Parathyroid adenoma (tissue), 2 donors: ENCODE results near the gene TDRD5.

Experiments
- H2AFZ ChIP-seq: fragments of 300-600 bp; sonication (generic); one replicate; pipeline ENCODE4 v1.7.0; 2017; ENCODE audit warnings: antibody characterized with exemption, mild to moderate bottlenecking
- H3K27ac ChIP-seq: fragments of 300-600 bp; sonication (generic); one replicate; pipeline ENCODE4 v1.7.0; 2017
- H3K27me3 ChIP-seq: fragments of 300-600 bp; sonication (generic); one replicate; pipeline ENCODE4 v1.7.0; 2017; ENCODE audit warnings: low read length; ENCODE audit not compliant: control insufficient read depth, insufficient read depth
- H3K36me3 ChIP-seq: fragments of 300-600 bp; sonication (generic); one replicate; pipeline ENCODE4 v1.7.0; 2017; ENCODE audit warnings: low read length; ENCODE audit not compliant: control insufficient read depth, insufficient read depth
- H3K4me1 ChIP-seq: fragments of 300-600 bp; sonication (generic); one replicate; pipeline ENCODE4 v1.7.0; 2017; ENCODE audit warnings: control low read depth
- H3K4me2 ChIP-seq: fragments of 300-600 bp; sonication (generic); one replicate; pipeline ENCODE4 v1.7.0; 2017; ENCODE audit warnings: low read length
- H3K4me3 ChIP-seq: fragments of 300-600 bp; sonication (generic); one replicate; pipeline ENCODE4 v1.7.0; 2017; ENCODE audit warnings: low read depth, low read length
- H3K79me2 ChIP-seq: fragments of 300-600 bp; sonication (generic); one replicate; pipeline ENCODE4 v1.7.0; 2017; ENCODE audit warnings: control low read depth
- H3K9ac ChIP-seq: fragments of 300-600 bp; sonication (generic); one replicate; pipeline ENCODE4 v1.7.0; 2017; ENCODE audit warnings: mild to moderate bottlenecking
- H3K9me3 ChIP-seq: fragments of 300-600 bp; sonication (generic); one replicate; pipeline ENCODE4 v1.7.0; 2017; ENCODE audit warnings: low read length; ENCODE audit not compliant: control insufficient read depth
- TF ChIP-seq, protein P1 (sequence below): fragments of 300-600 bp; sonication (generic); IDR thresholded peaks from one replicate; pipeline ENCODE4 v1.7.0; 2017; ENCODE audit warnings: antibody characterized with exemption, mild to moderate bottlenecking
- donor health status: primary hyperparathyroidism.

The TDRD5 gene

DNA sequence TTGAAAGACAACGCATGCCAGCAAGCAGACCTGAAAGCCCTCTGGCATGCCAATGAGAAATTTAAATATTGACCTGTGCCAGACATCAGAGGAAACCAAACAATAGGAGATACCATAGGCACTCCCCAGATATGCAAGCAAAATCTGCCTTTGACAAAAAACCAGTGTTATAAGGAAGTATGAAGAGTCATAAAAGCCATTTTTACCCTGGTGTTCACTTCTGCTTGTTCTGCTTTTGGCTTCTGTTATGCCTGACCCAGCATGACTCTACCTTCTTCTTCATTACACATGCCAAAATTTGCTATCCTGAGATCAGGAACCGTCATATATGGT lies 42.3 kb upstream of the TDRD5 start:
- no peaks in the 10 kb centered on the region for H3K9me3 ChIP-seq
- no peak overlapping the region for H3K9ac ChIP-seq
- no peak overlapping the region for H3K4me2 ChIP-seq
- no peaks in the 10 kb centered on the region for H3K36me3 ChIP-seq
- no peak overlapping the region for H3K27ac ChIP-seq
- no peak overlapping the region for H3K4me3 ChIP-seq
- H3K4me1 ChIP-seq: no peaks in the 10 kb centered on the region
- H2AFZ ChIP-seq: no peak overlapping the region
- H3K79me2 ChIP-seq: no peaks in the 10 kb centered on the region
- TF ChIP-seq, protein P1, sequence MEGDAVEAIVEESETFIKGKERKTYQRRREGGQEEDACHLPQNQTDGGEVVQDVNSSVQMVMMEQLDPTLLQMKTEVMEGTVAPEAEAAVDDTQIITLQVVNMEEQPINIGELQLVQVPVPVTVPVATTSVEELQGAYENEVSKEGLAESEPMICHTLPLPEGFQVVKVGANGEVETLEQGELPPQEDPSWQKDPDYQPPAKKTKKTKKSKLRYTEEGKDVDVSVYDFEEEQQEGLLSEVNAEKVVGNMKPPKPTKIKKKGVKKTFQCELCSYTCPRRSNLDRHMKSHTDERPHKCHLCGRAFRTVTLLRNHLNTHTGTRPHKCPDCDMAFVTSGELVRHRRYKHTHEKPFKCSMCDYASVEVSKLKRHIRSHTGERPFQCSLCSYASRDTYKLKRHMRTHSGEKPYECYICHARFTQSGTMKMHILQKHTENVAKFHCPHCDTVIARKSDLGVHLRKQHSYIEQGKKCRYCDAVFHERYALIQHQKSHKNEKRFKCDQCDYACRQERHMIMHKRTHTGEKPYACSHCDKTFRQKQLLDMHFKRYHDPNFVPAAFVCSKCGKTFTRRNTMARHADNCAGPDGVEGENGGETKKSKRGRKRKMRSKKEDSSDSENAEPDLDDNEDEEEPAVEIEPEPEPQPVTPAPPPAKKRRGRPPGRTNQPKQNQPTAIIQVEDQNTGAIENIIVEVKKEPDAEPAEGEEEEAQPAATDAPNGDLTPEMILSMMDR: no peak
- no peaks in the 10 kb centered on the region for H3K27me3 ChIP-seq

DNA sequence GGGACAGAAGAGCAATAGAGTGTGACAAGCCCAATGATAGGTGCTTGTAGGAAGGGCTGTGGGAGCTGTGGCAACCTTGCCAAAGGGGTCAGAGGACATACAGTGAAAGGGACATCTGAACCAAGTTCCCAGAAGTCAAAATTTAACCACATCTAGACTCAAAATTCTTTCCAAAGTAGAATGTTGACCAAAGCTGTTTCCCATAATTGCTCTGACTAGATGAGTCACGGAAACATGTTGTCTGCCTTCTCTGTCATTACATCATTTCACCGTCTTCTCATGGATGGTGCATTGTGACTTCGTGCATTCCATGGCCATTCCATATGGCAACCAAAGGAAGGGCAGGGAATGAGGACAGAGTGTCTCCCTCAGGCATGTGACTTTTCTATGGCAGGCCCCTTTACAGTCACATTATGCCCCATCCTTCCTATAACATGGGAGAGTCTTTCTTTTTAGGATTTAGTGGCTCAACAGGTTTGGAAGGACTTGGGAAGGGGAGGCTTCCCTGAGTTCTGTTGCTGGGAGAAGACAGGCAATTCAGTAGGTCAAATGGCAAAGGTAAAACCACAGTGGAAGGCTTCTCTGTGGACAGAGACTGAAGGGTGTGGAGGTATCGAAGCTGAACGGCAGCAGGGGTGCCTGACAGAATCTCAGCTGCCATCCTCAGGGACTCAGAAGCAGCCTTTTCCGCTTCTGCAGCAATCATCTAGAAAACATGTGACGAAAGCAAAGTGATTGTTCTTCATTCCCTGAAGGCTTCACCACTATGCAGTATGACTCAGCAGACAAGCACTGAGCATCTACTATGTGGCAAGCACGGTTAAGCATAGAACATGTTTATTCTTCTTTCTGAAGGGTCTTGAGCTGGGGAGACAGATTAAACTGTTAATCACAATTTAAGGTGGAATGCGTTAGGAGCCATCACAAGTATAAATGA lies 40.6 kb upstream of the TDRD5 start:
- no peaks in the 10 kb centered on the region for H3K79me2 ChIP-seq
- no peak overlapping the region for H3K27ac ChIP-seq
- H3K4me3 ChIP-seq: no peak overlapping the region
- no peaks in the 10 kb centered on the region for H3K27me3 ChIP-seq
- H3K9me3 ChIP-seq: no peaks in the 10 kb centered on the region
- no peak overlapping the region for H2AFZ ChIP-seq
- H3K36me3 ChIP-seq: no peaks in the 10 kb centered on the region
- TF ChIP-seq, protein P1: no peak
- no peaks in the 10 kb centered on the region for H3K4me1 ChIP-seq
- no peak overlapping the region for H3K4me2 ChIP-seq
- H3K9ac ChIP-seq: no peak overlapping the region

DNA sequence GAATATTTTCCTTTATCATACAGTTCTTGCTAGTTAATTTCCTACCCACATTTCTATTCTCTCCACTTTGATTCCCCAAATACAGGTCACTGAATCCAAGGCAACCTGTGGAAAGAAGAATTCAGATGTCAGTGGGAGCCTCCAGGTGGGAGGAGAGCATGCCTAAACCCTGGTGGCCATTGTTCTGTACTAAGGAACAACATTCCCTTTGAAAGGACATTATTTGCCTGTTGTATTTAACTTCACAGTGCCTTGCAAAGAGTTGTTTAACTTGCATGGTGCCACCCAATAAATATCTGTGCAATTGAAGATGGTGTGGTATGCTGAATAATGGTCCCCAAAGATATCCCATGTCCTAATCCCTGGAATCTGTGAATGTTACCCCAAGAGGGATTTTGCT lies 37.2 kb upstream of the TDRD5 start:
- Histone ChIP-seq H3K36me3 (no peaks in the 10 kb centered on the region), H3K27me3 (no peaks in the 10 kb centered on the region), H3K4me2 (no peak overlapping the region), H2AFZ (no peak overlapping the region), H3K4me1 (no peaks in the 10 kb centered on the region), H3K4me3 (no peak overlapping the region), H3K27ac (no peak overlapping the region), H3K79me2 (no peaks in the 10 kb centered on the region), H3K9me3 (no peaks in the 10 kb centered on the region), H3K9ac (no peak overlapping the region)
- TF ChIP-seq, protein P1: no peak

DNA sequence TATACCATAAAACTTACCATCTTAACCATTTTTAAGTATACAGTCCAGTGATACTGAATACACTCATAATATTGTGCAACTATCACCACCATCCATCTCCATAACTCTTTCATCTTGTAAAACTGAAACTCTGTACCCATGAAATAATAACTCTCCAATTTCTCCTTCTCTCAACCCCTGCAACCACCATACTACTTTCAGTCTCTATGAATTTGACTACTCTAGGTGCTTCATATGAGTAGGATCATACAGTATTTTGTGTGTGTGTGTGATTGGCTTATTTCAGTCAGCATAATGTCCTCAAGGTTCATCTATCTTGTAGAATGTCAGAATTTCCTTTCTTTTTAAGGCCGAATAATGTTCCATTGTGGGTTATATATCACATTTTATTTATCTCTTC lies 33.6 kb upstream of the TDRD5 start:
- no peak overlapping the region for H3K4me2 ChIP-seq
- TF ChIP-seq, protein P1: no peak

More for the DNA sequence above, 33.6 kb upstream of the TDRD5 start:
- no peaks in the 10 kb centered on the region for H3K36me3 ChIP-seq
- no peak overlapping the region for H3K4me3 ChIP-seq
- no peak overlapping the region for H2AFZ ChIP-seq
- no peaks in the 10 kb centered on the region for H3K79me2 ChIP-seq
- H3K9me3 ChIP-seq: no peaks in the 10 kb centered on the region
- no peak overlapping the region for H3K9ac ChIP-seq
- H3K4me1 ChIP-seq: no peaks in the 10 kb centered on the region
- no peak overlapping the region for H3K27ac ChIP-seq
- H3K27me3 ChIP-seq: no peaks in the 10 kb centered on the region
